Activated T-helper 1 cell treated with anti-CD3 and anti-CD28 coated beads, Interleukin-12 subunit alpha, Interleukin-12 subunit beta, Interleukin-2, Interleukin-4 antibody, amounts not matched to agents 30 ng/mL and 10 ng/mL and 1 ng/mL, durations not matched to agents 14 hours and 24 hours and 36 hours (primary cell): ENCODE data around the gene NUPR1. TPM values are rescaled to one million over a fixed set of nuclear protein-coding genes. Genes with fewer than 3 reads are reported as not detected.
"Not testable (repeated sequence)": the region's sequence is repeated elsewhere in the genome, so short reads cannot be mapped to it uniquely, and the experiment has no call there.

Experiments used
- DNase-seq: peaks from one replicate; pipeline ENCODE4 v3.0.0; 2021; ENCODE audit warnings: low spot score
- H3K27ac Mint-ChIP-seq: one replicate; pipeline ENCODE4 v1.8.0; 2021; ENCODE audit warnings: mild to moderate bottlenecking, mixed read lengths
- H3K27me3 Mint-ChIP-seq: one replicate; pipeline ENCODE4 v1.8.0; 2022; ENCODE audit warnings: mild to moderate bottlenecking, moderate library complexity, mixed read lengths; ENCODE audit not compliant: insufficient read depth
- H3K36me3 Mint-ChIP-seq: one replicate; pipeline ENCODE4 v1.8.0; 2021; ENCODE audit warnings: low read depth, mixed read lengths
- H3K4me1 Mint-ChIP-seq: one replicate; pipeline ENCODE4 v1.8.0; 2021; ENCODE audit warnings: low read depth, mixed read lengths
- H3K4me3 Mint-ChIP-seq: one replicate; pipeline ENCODE4 v1.8.0; 2021; ENCODE audit warnings: mild to moderate bottlenecking, moderate library complexity, mixed read lengths
- H3K9me3 Mint-ChIP-seq: one replicate; pipeline ENCODE4 v1.8.0; 2021; ENCODE audit warnings: mixed read lengths
- intact Hi-C: fragments of 100-400 bp; cut with micrococcal nuclease; formaldehyde crosslinking; loops from one replicate; pipeline ENCODE4 v1.15.1; 2024
- total RNA-seq: library from RNA; stranded (reverse); gene quantifications from 2 replicates; pipeline ENCODE4 v1.2.3, GENCODE V29; 2022

Gene NUPR1
- total RNA-seq, 1 donor from 2014 or later, result not detected

DNA sequence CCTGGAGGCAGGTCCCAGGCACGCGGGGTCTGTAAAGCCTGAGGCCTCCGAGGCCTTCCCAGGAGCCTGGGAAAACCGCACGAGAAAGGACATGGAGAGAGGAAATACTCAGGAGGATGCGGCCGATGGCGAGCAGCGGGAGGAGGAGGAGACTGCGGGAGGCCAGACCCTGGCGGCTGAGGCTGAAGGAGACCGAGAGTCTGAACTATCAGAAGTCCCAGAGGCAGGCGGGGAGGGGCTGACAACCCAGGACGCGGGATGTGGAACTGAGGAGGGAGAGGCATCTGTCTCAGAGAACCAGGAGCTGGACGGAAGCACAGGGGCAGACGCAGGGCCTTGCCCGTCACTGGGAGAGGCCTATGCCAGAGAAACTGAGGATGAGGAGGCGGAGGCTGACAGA is 41.9 kb downstream of the NUPR1 start:
- Mint-ChIP-seq H3K9me3 (no peaks in the 10 kb centered on the region), H3K36me3 (no peaks in the 10 kb centered on the region), H3K27me3 (no peaks in the 10 kb centered on the region), H3K27ac (peak overlapping the region; percentile 42), H3K4me3 (no peak overlapping the region), H3K4me1 (peaks cover 53% of the 10 kb centered on the region)
- intact Hi-C loops, result loop anchor here (10.0 kb wide), 3 partner anchors 118 to 352 kb away; partner anchors contain the start of genes SBK1 and SULT1A1
- no peak for DNase-seq

DNA sequence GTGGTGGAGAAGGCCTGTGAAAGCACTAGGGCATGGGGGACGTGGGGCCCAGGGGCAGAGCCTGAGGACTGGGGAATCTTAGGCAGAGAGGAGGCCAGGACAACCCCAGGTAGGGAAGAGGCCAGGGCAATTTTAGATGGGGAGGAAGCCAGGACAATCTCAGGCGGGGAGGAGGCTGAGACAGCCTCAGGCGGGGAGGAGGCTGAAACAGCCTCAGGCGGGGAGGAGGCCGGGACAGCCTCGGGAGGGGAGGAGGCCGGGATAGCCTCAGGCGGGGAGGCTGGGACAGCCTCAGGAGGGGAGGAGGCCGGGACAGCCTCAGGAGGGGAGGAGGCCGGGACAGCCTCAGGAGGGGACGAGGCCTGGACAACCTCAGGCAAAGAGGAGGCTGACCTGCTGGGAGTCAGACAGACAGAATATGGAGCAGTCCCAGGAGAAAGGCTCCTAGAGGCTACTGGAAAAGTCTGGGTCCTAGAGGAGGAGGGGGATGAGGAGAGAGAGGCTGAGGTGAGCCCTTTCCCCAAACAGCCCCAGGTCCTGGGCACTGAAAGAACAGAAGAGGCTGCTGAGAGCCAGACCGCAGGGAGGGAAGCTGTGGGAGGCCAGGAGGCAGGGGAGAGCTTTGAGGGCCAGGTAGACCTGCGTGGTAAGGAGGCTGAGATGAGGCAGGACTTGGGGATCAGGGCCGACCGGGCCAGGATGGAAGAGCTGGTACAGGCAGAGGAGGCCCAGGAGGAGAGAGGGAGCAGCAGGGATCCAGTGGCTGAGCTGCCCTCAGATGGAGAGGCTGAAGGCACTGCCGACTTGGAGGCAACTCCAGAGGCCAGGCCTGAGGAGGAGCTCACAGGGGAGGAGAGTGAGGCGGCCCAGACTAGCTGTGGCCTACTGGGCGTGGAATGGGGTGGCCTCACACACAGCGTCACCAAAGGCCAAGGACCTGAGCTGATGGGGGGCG is 42.7 kb downstream of the NUPR1 start:
- Mint-ChIP-seq H3K4me1 (peaks cover 55% of the 10 kb centered on the region), H3K27ac (peak overlapping the region; percentile 95), H3K36me3 (no peaks in the 10 kb centered on the region), H3K27me3 (no peaks in the 10 kb centered on the region), H3K4me3 (peak overlapping the region; percentile 53), H3K9me3 (no peaks in the 10 kb centered on the region)
- intact Hi-C loops, result loop anchor here (10.0 kb wide), 3 partner anchors 119 to 351 kb away; partner anchors contain the start of genes SBK1 and SULT1A1
- DNase-seq, result no peak

DNA sequence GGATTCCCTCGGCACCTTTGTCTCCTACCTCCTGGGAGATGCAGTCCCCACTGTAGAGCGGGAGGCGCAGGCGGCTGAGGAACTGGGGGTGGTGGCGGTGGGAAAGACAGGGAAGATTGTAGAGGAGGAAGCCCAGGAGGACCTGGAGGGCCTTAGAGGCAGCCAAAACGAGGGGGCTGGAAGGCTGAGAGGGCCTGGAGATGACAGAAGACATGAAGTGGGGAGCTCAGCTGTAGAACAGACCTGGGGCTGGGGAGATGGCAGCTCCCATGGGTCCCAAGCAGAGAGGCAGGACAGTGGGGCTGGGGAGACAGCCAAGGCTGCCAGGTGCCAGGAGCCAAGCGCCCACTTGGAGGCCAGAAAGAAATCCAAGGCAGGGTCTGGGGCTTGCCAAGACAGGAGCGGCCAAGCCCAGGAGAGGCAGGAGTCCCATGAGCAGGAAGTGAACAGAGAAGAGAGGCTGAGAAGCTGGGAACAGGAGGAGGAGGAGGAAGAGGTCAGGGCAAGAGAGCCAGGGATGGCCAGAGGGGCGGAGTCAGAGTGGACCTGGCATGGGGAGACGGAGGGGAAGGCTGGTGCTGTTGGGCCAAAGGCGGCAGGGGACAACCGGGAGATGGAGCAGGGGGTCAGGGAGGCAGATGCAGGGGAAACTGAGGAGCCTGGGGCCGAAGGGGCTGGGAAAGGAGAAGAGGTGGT is 43.5 kb downstream of the NUPR1 start:
- no peaks in the 10 kb centered on the region for H3K36me3 Mint-ChIP-seq
- H3K4me3 Mint-ChIP-seq, result peak overlapping the region; percentile 78
- H3K9me3 Mint-ChIP-seq, result no peaks in the 10 kb centered on the region
- H3K4me1 Mint-ChIP-seq, result peaks cover 55% of the 10 kb centered on the region
- no peaks in the 10 kb centered on the region for H3K27me3 Mint-ChIP-seq
- intact Hi-C loops, result loop anchor here (10.0 kb wide), 3 partner anchors 120 to 350 kb away; partner anchors contain the start of genes SBK1 and SULT1A1
- peak overlapping the region; percentile 95 for H3K27ac Mint-ChIP-seq
- no peak for DNase-seq

DNA sequence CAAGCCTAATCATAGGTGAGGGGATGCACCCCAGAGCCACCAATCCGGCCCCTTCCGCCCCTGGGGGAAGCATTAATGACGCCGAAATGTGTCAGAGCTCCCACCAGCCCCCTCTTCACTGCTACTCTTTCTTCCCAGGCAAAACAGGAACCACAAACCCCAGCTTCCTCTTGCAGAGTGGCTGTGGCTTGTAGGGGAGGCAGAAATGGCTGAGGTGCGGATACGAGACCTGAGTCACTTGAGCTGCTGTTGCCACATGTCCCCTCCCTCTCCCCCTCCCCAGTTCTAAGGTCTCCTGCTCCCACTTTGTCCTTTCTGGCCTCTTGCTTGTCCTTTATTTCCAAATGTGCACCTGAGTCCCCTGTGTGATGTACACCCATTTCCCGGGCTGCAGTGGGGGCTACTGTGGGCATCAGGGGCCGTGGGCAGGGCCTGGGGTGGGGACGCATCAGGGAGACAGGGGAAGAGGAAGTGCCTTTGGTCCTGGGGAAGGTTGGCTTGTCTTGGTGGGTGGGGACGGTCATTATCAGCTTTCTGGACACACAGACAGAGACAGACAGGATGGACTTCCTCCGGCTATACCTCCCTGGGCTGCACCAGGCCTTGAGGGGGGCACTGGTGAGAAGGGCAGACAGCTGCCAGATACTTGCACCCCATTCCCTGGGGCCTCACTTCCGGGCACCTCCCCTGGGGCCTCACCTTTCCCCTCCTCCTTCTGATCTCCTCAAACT is 44.5 kb downstream of the NUPR1 start, which contains the start of gene APOBR:
Gene APOBR (plus strand): TSS at position 523 of the 731 bp plus-strand sequence. CDS start 39 bp downstream, at position 562.
- H3K27ac Mint-ChIP-seq, result peak within 1 kb of the TSS; percentile 95
- H3K4me1 Mint-ChIP-seq, result peaks cover 58% of the 10 kb centered on the region
- DNase-seq, result peak; percentile 84
- intact Hi-C loops, result loop anchor here (10.0 kb wide), 3 partner anchors 121 to 349 kb away; partner anchors contain the start of genes SBK1 and SULT1A1
- no peaks in the 10 kb centered on the region for H3K27me3 Mint-ChIP-seq
- H3K4me3 Mint-ChIP-seq, result peak within 1 kb of the TSS; percentile 78
- H3K36me3 Mint-ChIP-seq, result peaks cover 1% of the 10 kb centered on the region
- H3K9me3 Mint-ChIP-seq, result no peaks in the 10 kb centered on the region

DNA sequence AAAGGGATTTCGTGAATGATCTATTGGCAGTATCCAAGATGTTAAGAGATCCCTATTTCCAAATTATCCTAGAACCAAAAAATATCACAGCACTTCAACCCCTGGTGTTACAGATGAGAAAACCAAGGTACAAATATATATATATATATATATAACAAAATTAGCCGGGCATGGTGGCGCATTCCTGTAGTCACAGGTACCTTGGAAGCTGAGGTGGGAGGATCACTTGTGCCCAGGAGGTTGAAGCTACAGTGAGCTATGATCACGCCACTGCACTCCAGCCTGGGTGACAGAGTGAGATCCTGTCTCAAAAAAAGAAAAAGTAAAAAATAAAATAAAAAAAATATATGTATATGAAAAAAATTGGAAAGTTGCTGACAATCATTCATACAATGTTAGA is 46.3 kb downstream of the NUPR1 start:
- H3K4me1 Mint-ChIP-seq, result peaks cover 62% of the 10 kb centered on the region
- H3K4me3 Mint-ChIP-seq, result peak overlapping the region; percentile 89
- peak overlapping the region; percentile 100 for H3K27ac Mint-ChIP-seq
- peaks cover 9% of the 10 kb centered on the region for H3K36me3 Mint-ChIP-seq
- intact Hi-C loops, result loop anchor here (1.0 to 10.0 kb wide), 5 partner anchors 61 to 348 kb away; partner anchors contain the start of genes SBK1, SGF29 and SULT1A1
- no peak for DNase-seq
- no peaks in the 10 kb centered on the region for H3K27me3 Mint-ChIP-seq
- H3K9me3 Mint-ChIP-seq, result no peaks in the 10 kb centered on the region

DNA sequence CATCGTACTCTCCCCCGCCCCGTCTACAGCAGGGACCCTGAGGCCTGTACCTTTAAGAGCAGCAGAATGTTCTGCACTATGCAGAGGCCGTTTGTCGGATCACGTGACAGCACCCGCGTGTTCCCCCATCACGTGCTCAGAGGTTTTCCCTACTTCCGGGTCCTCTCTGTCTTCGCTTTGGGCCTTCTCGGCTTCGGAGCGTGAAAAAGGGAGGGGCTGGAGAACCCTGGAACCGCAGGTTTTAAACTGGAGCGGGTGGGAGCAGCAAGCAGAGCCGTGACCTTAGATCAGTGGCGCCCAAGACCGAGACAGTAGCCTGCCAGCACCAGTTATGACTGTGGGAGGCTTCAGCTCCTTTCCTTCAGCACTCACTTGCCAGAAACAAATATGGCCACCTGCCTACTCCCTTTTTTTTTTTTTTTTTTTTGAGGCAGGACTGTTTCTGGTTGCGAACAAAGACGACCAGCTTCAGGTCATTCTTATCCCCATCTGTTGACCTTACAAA is 46.8 kb downstream of the NUPR1 start, which contains the start of gene CLN3:
Gene CLN3 (minus strand): TSS at position 105 of the 505 bp plus-strand sequence. CDS start 315 bp downstream, outside the sequence.
- Mint-ChIP-seq H3K27me3 (no peaks in the 10 kb centered on the region), H3K4me3 (peak within 1 kb of the TSS; percentile 89), H3K27ac (peak within 1 kb of the TSS; percentile 100), H3K4me1 (peaks cover 62% of the 10 kb centered on the region), H3K9me3 (no peaks in the 10 kb centered on the region), H3K36me3 (peaks cover 13% of the 10 kb centered on the region)
- intact Hi-C loops, result loop anchor here (1.0 to 10.0 kb wide), 5 partner anchors 61 to 347 kb away; partner anchors contain the start of genes SBK1, SGF29 and SULT1A1
- DNase-seq, result peak; percentile 84

DNA sequence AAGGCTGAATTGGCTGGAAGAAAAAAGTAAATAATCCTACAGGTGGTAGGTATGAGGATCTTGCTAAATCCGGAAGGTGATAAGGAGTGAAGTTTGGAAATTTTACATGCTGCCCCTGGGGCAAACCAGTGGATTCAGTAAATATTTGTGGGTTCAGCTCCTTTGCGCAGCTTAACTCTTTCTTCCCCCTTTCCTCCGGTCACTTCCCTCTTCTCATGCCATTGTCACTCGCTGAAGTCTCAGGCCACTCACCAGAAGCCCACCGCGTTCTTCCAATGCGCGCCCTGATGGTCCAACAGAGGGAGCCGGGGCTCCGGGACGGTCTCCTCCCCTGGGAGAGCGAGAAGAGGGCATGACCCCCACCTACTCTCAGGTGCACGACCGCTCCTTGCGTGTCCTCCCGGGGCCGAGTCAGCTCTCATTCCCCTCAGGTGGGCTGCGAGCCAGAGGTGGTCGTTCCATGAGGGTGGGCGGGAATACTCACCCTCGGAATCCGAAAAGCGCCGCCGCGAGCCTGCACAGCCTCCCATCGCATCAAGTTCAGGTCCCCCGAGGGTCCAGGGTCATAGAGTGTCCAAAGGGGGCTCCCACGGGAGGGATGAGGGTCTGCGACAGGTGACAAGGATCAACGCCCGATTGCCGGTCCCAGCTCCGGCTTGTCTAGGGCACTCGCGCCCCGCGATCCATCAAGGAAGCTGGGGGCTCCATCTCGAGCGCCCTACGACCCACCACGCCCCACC is 47.4 kb downstream of the NUPR1 start:
- peaks cover 57% of the 10 kb centered on the region for H3K4me1 Mint-ChIP-seq
- peaks cover 14% of the 10 kb centered on the region for H3K36me3 Mint-ChIP-seq
- no peaks in the 10 kb centered on the region for H3K27me3 Mint-ChIP-seq
- DNase-seq, result no peak
- H3K9me3 Mint-ChIP-seq, result no peaks in the 10 kb centered on the region
- intact Hi-C loops, result loop anchor here (10.0 kb wide), 3 partner anchors 123 to 347 kb away; partner anchors contain the start of genes SBK1 and SULT1A1
- H3K4me3 Mint-ChIP-seq, result peak overlapping the region; percentile 89
- H3K27ac Mint-ChIP-seq, result peak overlapping the region; percentile 100

DNA sequence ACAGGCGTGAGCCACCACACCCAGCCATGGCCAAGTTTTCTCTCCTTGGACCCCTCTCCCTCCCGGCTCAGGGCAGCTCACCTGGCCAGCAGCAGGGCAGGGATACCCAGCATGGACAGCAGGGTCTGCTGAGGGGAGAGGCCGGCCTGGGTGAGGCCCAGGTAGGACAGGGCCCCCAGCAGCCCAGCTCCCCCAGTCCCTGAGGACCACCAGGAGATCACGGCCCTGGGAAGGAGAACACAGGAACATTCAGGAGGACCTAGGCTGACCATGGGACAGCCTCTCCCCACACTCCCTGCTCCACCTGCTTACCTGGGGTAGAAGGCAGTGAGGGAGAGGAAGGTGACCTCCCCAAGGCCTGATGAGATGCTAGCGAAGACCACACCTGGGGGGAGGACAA is 52.5 kb downstream of the NUPR1 start:
- Mint-ChIP-seq H3K4me1 (peaks cover 15% of the 10 kb centered on the region), H3K36me3 (peaks cover 27% of the 10 kb centered on the region), H3K27ac (no peak overlapping the region), H3K27me3 (no peaks in the 10 kb centered on the region), H3K9me3 (no peaks in the 10 kb centered on the region), H3K4me3 (no peak overlapping the region)
- DNase-seq, result no peak
- intact Hi-C loops, result no loop called here

DNA sequence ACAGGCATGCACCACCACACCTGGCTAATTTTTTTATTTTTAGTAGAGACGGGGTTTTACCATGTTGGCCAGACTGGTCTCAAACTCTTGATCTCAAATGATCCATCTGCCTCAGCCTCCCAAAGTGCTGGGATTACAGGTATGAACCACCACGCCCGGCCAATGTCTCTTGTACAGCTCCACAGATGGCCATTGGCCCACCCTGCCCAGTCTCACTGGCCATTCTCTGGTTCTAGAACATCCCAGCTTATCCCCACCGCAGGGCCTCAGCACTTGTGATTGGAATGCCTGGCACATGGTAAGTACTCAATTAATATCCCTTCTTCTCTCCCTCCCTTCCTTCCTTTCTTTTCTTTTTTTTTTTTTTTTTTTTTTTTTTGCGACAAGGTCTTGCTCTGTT is 55.4 kb downstream of the NUPR1 start:
- H3K9me3 Mint-ChIP-seq, H3K4me1 Mint-ChIP-seq, H3K27ac Mint-ChIP-seq, H3K4me3 Mint-ChIP-seq, DNase-seq, intact Hi-C loops, H3K27me3 Mint-ChIP-seq: not testable (repeated sequence)
- peaks cover 19% of the 10 kb centered on the region for H3K36me3 Mint-ChIP-seq
